ENCODE data around the gene GUK1.

GUK1 gene

GRCh38 chr1:228139931-228140723, at the start of gene GUK1:
Gene GUK1, plus strand, starts transcription at chr1:228140279. Its CDS starts 24 bp downstream, at chr1:228140303.
- peak; percentile 100 for DNase-seq (ENCODE audit: low spot score)

GRCh38 chr1:228090613-228091081, 49.4 kb upstream of the GUK1 start:
- DNase-seq (ENCODE audit: low spot score), result no peak

- no peak for DNase-seq (ENCODE audit: low spot score)
Measured at GRCh38 chr1:228091084-228091483, 49.0 kb upstream of the GUK1 start.

- DNase-seq (ENCODE audit: low spot score), result no peak
Measured at GRCh38 chr1:228092342-228093049, 47.6 kb upstream of the GUK1 start.

GRCh38 chr1:228093050-228093906, 46.8 kb upstream of the GUK1 start:
- no peak for DNase-seq (ENCODE audit: low spot score)

- no peak for DNase-seq (ENCODE audit: low spot score)
Measured at GRCh38 chr1:228094432-228095016, 45.6 kb upstream of the GUK1 start.

- DNase-seq (ENCODE audit: low spot score), result no peak
Measured at GRCh38 chr1:228095161-228095560, 44.9 kb upstream of the GUK1 start.

- DNase-seq (ENCODE audit: low spot score), result no peak
Measured at GRCh38 chr1:228095938-228096337, 44.1 kb upstream of the GUK1 start.

GRCh38 chr1:228096416-228097332, 43.4 kb upstream of the GUK1 start:
- no peak for DNase-seq (ENCODE audit: low spot score)

GRCh38 chr1:228097333-228098081, 42.6 kb upstream of the GUK1 start:
- DNase-seq (ENCODE audit: low spot score), result no peak

- no peak for DNase-seq (ENCODE audit: low spot score)
Measured at GRCh38 chr1:228098323-228098931, 41.7 kb upstream of the GUK1 start.

- DNase-seq (ENCODE audit: low spot score), result no peak
Measured at GRCh38 chr1:228099331-228099732, 40.7 kb upstream of the GUK1 start.

- DNase-seq (ENCODE audit: low spot score), result no peak
Measured at GRCh38 chr1:228100822-228101613, 39.1 kb upstream of the GUK1 start.

GRCh38 chr1:228101614-228101993, 38.5 kb upstream of the GUK1 start:
- no peak for DNase-seq (ENCODE audit: low spot score)

- DNase-seq (ENCODE audit: low spot score), result no peak
Measured at GRCh38 chr1:228101994-228102790, 37.9 kb upstream of the GUK1 start.

- peak; percentile 90 for DNase-seq (ENCODE audit: low spot score)
Measured at GRCh38 chr1:228102791-228103620, 37.1 kb upstream of the GUK1 start, which contains the start of gene C1orf35. Gene C1orf35, minus strand, starts transcription at chr1:228103325. Its CDS starts 98 bp downstream, at chr1:228103227.
